T1000 (cell line): ENCODE data around the gene CDAN1.
"Not testable (repeated sequence)": the region's sequence is repeated elsewhere in the genome, so short reads cannot be mapped to it uniquely, and the experiment has no call there.

Experiments used
- DNase-seq: peaks from one replicate; lab custom pipeline; 2025; ENCODE audit warnings: mixed read lengths; lab: John Stamatoyannopoulos, UW

CDAN1 gene

GRCh38 chr15:42707068-42707467, 29.9 kb downstream of the CDAN1 start:
- DNase-seq = no peak

GRCh38 chr15:42705336-42705735, 31.6 kb downstream of the CDAN1 start:
- DNase-seq = no peak

GRCh38 chr15:42704492-42704926, 32.4 kb downstream of the CDAN1 start:
- no peak for DNase-seq

- no peak for DNase-seq
Measured at GRCh38 chr15:42696626-42697025, 40.3 kb downstream of the CDAN1 start.

- DNase-seq = no peak
Measured at GRCh38 chr15:42695527-42696071, 41.3 kb downstream of the CDAN1 start.

GRCh38 chr15:42694398-42694797, 42.5 kb downstream of the CDAN1 start:
- no peak for DNase-seq

GRCh38 chr15:42693942-42694341, 43.0 kb downstream of the CDAN1 start:
- no peak for DNase-seq

GRCh38 chr15:42693496-42693895, 43.4 kb downstream of the CDAN1 start:
- no peak for DNase-seq

- no peak for DNase-seq
Measured at GRCh38 chr15:42692997-42693396, 43.9 kb downstream of the CDAN1 start.

GRCh38 chr15:42692536-42692935, 44.4 kb downstream of the CDAN1 start:
- no peak for DNase-seq

- DNase-seq = no peak
Measured at GRCh38 chr15:42691770-42692169, 45.2 kb downstream of the CDAN1 start.

GRCh38 chr15:42691308-42691707, 45.6 kb downstream of the CDAN1 start:
- no peak for DNase-seq

- DNase-seq = no peak
Measured at GRCh38 chr15:42688301-42688700, 48.6 kb downstream of the CDAN1 start.

- DNase-seq = no peak
Measured at GRCh38 chr15:42687740-42688139, 49.2 kb downstream of the CDAN1 start.

GRCh38 chr15:42686281-42686680, 50.6 kb downstream of the CDAN1 start:
- DNase-seq = no peak

GRCh38 chr15:42681119-42681518, 55.8 kb downstream of the CDAN1 start:
- DNase-seq = no peak

- DNase-seq = not testable (repeated sequence)
Measured at GRCh38 chr15:42680142-42680482, 56.8 kb downstream of the CDAN1 start.

- DNase-seq = no peak
Measured at GRCh38 chr15:42679285-42680141, 57.4 kb downstream of the CDAN1 start.

GRCh38 chr15:42675021-42675420, 61.9 kb downstream of the CDAN1 start:
- DNase-seq = no peak

- DNase-seq = no peak
Measured at GRCh38 chr15:42674472-42674871, 62.5 kb downstream of the CDAN1 start.
